C4-2B (cell line): ENCODE results near the gene GEMIN5.
"Not testable (repeated sequence)": the region's sequence is repeated elsewhere in the genome, so short reads cannot be mapped to it uniquely, and the experiment has no call there.

Experiments
- CTCF ChIP-seq: fragments of 450-650 bp; conservative IDR thresholded peaks from 2 replicates; pipeline ENCODE4 v1.5.1; 2017; ENCODE audit warnings: mild to moderate bottlenecking
- ZFX ChIP-seq: fragments of 450-650 bp; IDR thresholded peaks from 2 replicates; pipeline ENCODE4 v1.6.1; 2017

- not testable (repeated sequence) for TF ChIP-seq CTCF, ZFX
Measured at GRCh38 chr5:154978294-154978693, 40.3 kb upstream of the GEMIN5 start.
